Measurements from ENCODE around the gene RIC3. TPM values are rescaled to one million over a fixed set of nuclear protein-coding genes. Genes with fewer than 3 reads are reported as not detected.

RIC3 gene
- total and polyA plus RNA-seq, 2 experiments from 2014 or later = 3.2 to 3.6 TPM

GRCh38 chr11:8080069-8080670, 88.7 kb downstream of the RIC3 start:
- Histone ChIP-seq H3K4me1 (ENCODE audit: insufficient read depth) (peaks cover 19% of the 10 kb centered on the region), H2AFZ (peak overlapping the region; percentile 94), H3K9me2 (replicated peaks; ENCODE audit: insufficient read depth) (no peaks in the 10 kb centered on the region), H3K79me2 (peaks cover 31% of the 10 kb centered on the region), H4K20me1 (ENCODE audit: insufficient read depth, poor library complexity, severe bottlenecking) (peaks cover 7% of the 10 kb centered on the region), H3K27ac (no peak overlapping the region), H3K27me3 (no peaks in the 10 kb centered on the region), H3K9me3 (ENCODE audit: low read depth) (no peaks in the 10 kb centered on the region), H3K4me2 (peak overlapping the region; percentile 97), H3K36me3 (replicated peaks; ENCODE audit: insufficient read depth, low read depth) (no peaks in the 10 kb centered on the region), H3K4me3 (no peak overlapping the region)
- DNase-seq (ENCODE audit: low spot score) = no peak
- WGBS (ENCODE audit: low lambda C conversion rate, missing lambda C conversion rate) = 88% methylated on average over 24 of the region's 24 CpGs
- no peak for TF ChIP-seq EZH2phosphoT487 (IDR thresholded peaks at IDR 0.05; ENCODE audit: low read depth, severe bottlenecking, unreplicated experiment)
- TF ChIP-seq EZH2 (IDR thresholded peaks at IDR 0.05; ENCODE audit: borderline replicate concordance) = no peak
- no peak for TF ChIP-seq CTCF (IDR thresholded peaks at IDR 0.05; ENCODE audit: poor library complexity)

DNA sequence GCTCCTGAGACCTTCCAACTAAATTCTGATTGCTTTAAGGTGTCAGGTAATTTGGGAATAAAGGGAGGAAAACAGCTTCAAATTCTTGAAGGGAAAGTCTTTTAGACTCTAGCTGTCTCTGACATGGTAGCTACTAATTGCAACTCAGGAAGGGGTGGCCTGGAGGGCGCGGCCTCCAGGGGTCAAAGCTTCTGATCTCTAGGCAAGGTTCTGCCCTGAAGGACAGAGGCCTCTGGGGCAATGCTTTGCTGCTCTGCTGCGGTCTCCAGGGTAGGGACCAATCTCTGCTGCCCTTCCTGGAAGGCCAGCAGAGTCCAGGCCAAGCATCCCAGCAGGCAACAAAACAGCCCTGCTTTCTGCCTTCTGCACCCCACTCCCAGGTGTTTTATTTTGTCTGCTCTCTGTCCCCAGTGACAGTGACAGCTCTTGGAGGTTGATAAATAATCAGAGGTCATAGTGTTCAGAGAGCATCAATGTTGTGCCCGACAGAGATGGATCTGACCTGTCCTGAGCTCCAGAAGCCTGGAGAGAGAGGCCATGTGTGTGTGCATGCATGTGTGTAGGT, 89.6 kb downstream of the RIC3 start:
- no peak for DNase-seq (ENCODE audit: low spot score)
- Histone ChIP-seq H3K9me2 (replicated peaks; ENCODE audit: insufficient read depth) (no peaks in the 10 kb centered on the region), H2AFZ (no peak overlapping the region), H3K79me2 (peaks cover 21% of the 10 kb centered on the region), H3K27me3 (peaks cover 1% of the 10 kb centered on the region), H3K4me3 (no peak overlapping the region), H3K4me1 (ENCODE audit: insufficient read depth) (peaks cover 19% of the 10 kb centered on the region), H3K36me3 (replicated peaks; ENCODE audit: insufficient read depth, low read depth) (no peaks in the 10 kb centered on the region), H3K4me2 (no peak overlapping the region), H3K27ac (no peak overlapping the region), H3K9me3 (ENCODE audit: low read depth) (no peaks in the 10 kb centered on the region), H4K20me1 (ENCODE audit: insufficient read depth, poor library complexity, severe bottlenecking) (peaks cover 6% of the 10 kb centered on the region)
- WGBS (ENCODE audit: low lambda C conversion rate, missing lambda C conversion rate) = 96% methylated on average over 4 of the region's 4 CpGs
- TF ChIP-seq EZH2phosphoT487 (IDR thresholded peaks at IDR 0.05; ENCODE audit: low read depth, severe bottlenecking, unreplicated experiment) (no peak), EZH2 (IDR thresholded peaks at IDR 0.05; ENCODE audit: borderline replicate concordance) (no peak), CTCF (IDR thresholded peaks at IDR 0.05; ENCODE audit: poor library complexity) (no peak)

DNA sequence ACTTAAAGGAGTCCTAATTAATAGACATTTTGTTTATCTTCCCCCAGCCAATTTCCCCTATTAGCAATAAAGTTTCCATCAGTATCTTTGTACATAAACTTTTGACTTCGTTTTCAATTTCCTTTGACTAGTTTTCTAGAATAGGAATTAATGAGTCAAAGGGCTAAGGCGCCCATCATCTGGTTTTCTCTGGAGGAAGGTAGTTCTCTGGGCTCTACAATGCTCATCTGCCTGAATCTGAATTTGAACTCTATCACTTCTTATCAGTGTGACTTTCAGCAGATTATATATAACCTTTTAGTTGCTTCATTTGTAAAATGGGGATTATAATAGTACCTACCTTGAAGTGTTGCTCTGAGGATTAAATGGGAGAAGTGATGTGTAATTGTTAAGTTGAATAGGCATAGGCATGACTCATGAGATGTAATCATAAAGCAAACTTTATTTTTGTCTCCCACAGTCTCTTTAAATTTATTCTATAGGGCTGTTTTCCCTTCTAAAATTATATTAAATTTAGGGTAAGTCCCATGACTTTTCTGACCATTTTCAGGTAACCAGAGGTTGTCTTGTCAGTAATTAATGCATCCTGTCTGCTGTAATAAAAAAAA, 93.6 kb downstream of the RIC3 start:
- no peaks in the 10 kb centered on the region for H3K4me1 ChIP-seq (ENCODE audit: insufficient read depth)
- H3K79me2 ChIP-seq = no peaks in the 10 kb centered on the region
- H3K9me2 ChIP-seq (replicated peaks; ENCODE audit: insufficient read depth) = no peaks in the 10 kb centered on the region
- H3K4me2 ChIP-seq = no peak overlapping the region
- no peaks in the 10 kb centered on the region for H4K20me1 ChIP-seq (ENCODE audit: insufficient read depth, poor library complexity, severe bottlenecking)
- DNase-seq (ENCODE audit: low spot score) = no peak
- no peak overlapping the region for H2AFZ ChIP-seq
- TF ChIP-seq CTCF (IDR thresholded peaks at IDR 0.05; ENCODE audit: poor library complexity) = no peak
- TF ChIP-seq EZH2 (IDR thresholded peaks at IDR 0.05; ENCODE audit: borderline replicate concordance) = no peak
- TF ChIP-seq EZH2phosphoT487 (IDR thresholded peaks at IDR 0.05; ENCODE audit: low read depth, severe bottlenecking, unreplicated experiment) = no peak
- no peaks in the 10 kb centered on the region for H3K36me3 ChIP-seq (replicated peaks; ENCODE audit: insufficient read depth, low read depth)
- H3K27ac ChIP-seq = no peak overlapping the region
- 55% methylated on average over 2 of the region's 2 CpGs for WGBS (ENCODE audit: low lambda C conversion rate, missing lambda C conversion rate)
- H3K9me3 ChIP-seq (ENCODE audit: low read depth) = no peaks in the 10 kb centered on the region
- no peak overlapping the region for H3K4me3 ChIP-seq
- peaks cover 8% of the 10 kb centered on the region for H3K27me3 ChIP-seq
